ENCODE results near the gene RTKN. TPM values are rescaled to one million over a fixed set of nuclear protein-coding genes. Genes with fewer than 3 reads are reported as not detected.
A peak's percentile ranks its signal among the peaks of the same experiment; 100 is the strongest.

Gene RTKN
- total and polyA plus RNA-seq, 9 of the 15 experiments (the other 6 are each of a cell fraction or from before 2014, with no cell fraction given): 0.14 to 6.9 (median 3.6) TPM

DNA sequence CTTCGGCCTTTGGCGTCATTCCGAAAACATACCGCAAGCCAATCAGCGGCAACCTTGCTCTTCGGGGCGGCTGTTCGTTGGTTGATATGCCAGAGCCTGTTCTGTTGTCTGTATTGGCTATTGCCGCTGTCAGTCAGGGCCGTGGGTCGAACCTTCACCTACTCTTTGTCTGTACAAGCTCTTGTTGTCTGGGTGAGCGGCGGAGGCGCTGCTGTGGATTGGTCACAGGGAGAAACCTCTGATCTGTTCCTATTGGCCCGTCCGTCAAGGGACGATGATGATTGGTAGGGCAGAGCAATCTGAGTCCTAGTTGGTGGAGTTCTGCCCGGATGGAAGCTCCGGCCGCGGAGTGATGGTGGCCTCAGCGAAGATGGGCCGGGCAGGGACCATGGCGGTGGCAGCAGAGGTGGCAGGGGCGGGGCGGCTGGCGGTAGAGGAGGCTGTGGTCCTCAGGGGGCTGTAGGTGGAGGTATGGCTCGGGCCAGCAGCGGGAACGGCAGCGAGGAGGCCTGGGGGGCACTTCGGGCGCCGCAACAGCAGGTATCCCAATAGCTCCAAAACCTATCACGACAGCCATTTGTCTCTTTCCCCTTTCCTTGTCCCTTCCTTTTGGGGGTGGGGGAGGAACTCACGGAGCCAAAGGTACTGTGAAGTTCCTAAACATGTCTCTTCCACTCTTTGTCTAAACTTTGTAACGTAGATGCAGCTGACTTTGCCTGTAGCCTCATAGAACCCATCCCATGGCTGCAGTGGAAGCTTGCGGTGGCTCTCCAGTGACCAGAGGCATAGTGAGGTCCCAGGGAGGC, 16.6 kb upstream of the RTKN start, which contains the start of gene WBP1 (continued):
- TF ChIP-seq, protein P1, sequence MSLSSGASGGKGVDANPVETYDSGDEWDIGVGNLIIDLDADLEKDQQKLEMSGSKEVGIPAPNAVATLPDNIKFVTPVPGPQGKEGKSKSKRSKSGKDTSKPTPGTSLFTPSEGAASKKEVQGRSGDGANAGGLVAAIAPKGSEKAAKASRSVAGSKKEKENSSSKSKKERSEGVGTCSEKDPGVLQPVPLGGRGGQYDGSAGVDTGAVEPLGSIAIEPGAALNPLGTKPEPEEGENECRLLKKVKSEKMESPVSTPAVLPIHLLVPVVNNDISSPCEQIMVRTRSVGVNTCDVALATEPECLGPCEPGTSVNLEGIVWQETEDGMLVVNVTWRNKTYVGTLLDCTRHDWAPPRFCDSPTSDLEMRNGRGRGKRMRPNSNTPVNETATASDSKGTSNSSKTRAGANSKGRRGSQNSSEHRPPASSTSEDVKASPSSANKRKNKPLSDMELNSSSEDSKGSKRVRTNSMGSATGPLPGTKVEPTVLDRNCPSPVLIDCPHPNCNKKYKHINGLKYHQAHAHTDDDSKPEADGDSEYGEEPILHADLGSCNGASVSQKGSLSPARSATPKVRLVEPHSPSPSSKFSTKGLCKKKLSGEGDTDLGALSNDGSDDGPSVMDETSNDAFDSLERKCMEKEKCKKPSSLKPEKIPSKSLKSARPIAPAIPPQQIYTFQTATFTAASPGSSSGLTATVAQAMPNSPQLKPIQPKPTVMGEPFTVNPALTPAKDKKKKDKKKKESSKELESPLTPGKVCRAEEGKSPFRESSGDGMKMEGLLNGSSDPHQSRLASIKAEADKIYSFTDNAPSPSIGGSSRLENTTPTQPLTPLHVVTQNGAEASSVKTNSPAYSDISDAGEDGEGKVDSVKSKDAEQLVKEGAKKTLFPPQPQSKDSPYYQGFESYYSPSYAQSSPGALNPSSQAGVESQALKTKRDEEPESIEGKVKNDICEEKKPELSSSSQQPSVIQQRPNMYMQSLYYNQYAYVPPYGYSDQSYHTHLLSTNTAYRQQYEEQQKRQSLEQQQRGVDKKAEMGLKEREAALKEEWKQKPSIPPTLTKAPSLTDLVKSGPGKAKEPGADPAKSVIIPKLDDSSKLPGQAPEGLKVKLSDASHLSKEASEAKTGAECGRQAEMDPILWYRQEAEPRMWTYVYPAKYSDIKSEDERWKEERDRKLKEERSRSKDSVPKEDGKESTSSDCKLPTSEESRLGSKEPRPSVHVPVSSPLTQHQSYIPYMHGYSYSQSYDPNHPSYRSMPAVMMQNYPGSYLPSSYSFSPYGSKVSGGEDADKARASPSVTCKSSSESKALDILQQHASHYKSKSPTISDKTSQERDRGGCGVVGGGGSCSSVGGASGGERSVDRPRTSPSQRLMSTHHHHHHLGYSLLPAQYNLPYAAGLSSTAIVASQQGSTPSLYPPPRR (CRISPR knock-in tag; IDR thresholded peaks at IDR 0.05; ENCODE audit: borderline replicate concordance): no peak
- TF ChIP-seq FOS (IDR thresholded peaks at IDR 0.05; ENCODE audit: extremely low read depth, insufficient read length): peak; percentile 91
- no peak for TF ChIP-seq NR2C2 (CRISPR knock-in tag; IDR thresholded peaks at IDR 0.05)
- peak; percentile 58; the same call in 1 of the 2 replicates for TF ChIP-seq NR2C2 (tag; IDR thresholded peaks at IDR 0.05)
- TF ChIP-seq MYC (IDR thresholded peaks at IDR 0.05; ENCODE audit: low read depth, low read length): peak; percentile 38; the same call in 1 of the 2 replicates
- no peak for TF ChIP-seq MYC (CRISPR knock-in tag; IDR thresholded peaks at IDR 0.05; ENCODE audit: borderline replicate concordance, low read depth)
- TF ChIP-seq ATF1 (CRISPR knock-in tag; IDR thresholded peaks at IDR 0.05): no peak
- TF ChIP-seq ATF1 (tag; IDR thresholded peaks at IDR 0.05): peak; percentile 92
- TF ChIP-seq C11orf30 (IDR thresholded peaks at IDR 0.05; ENCODE audit: low read depth): peak; percentile 91
- TF ChIP-seq RBFOX2 (IDR thresholded peaks at IDR 0.05; ENCODE audit: low read depth, low read length): peak; percentile 63
- peak; percentile 86 for TF ChIP-seq SIN3B (IDR thresholded peaks at IDR 0.05; ENCODE audit: low read depth)
- TF ChIP-seq ZNF766 (CRISPR knock-in tag; conservative IDR thresholded peaks at IDR 0.05): peak; percentile 87
- no peak for TF ChIP-seq HMGN3 (IDR thresholded peaks at IDR 0.05; ENCODE audit: borderline replicate concordance, extremely low read depth, insufficient read length, low read depth, low read length)
- TF ChIP-seq SP1 (CRISPR knock-in tag; IDR thresholded peaks at IDR 0.05): no peak
- peak; percentile 58 for TF ChIP-seq MEIS2 (IDR thresholded peaks at IDR 0.05; ENCODE audit: partially characterized antibody)
- TF ChIP-seq, protein P2, sequence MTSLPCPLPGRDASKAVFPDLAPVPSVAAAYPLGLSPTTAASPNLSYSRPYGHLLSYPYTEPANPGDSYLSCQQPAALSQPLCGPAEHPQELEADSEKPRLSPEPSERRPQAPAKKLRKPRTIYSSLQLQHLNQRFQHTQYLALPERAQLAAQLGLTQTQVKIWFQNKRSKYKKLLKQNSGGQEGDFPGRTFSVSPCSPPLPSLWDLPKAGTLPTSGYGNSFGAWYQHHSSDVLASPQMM (CRISPR knock-in tag; IDR thresholded peaks at IDR 0.05): no peak
- no peak for TF ChIP-seq ZNF561 (CRISPR knock-in tag; conservative IDR thresholded peaks at IDR 0.05)
- peak; percentile 73 for TF ChIP-seq NEUROD1 (IDR thresholded peaks at IDR 0.05; ENCODE audit: borderline replicate concordance, low read depth, low read length, partially characterized antibody)
- TF ChIP-seq CTBP1 (IDR thresholded peaks at IDR 0.05; ENCODE audit: borderline replicate concordance): no peak; the same call in 1 of the 2 replicates
- 0 out of 2 replicates have a peak, but pooled peaks have one; percentile 16 for TF ChIP-seq SMAD4 (CRISPR knock-in tag; conservative IDR thresholded peaks at IDR 0.05)
- no peak for TF ChIP-seq ZFP30 (CRISPR knock-in tag; IDR thresholded peaks at IDR 0.05; ENCODE audit: borderline replicate concordance)
- TF ChIP-seq, protein P3, sequence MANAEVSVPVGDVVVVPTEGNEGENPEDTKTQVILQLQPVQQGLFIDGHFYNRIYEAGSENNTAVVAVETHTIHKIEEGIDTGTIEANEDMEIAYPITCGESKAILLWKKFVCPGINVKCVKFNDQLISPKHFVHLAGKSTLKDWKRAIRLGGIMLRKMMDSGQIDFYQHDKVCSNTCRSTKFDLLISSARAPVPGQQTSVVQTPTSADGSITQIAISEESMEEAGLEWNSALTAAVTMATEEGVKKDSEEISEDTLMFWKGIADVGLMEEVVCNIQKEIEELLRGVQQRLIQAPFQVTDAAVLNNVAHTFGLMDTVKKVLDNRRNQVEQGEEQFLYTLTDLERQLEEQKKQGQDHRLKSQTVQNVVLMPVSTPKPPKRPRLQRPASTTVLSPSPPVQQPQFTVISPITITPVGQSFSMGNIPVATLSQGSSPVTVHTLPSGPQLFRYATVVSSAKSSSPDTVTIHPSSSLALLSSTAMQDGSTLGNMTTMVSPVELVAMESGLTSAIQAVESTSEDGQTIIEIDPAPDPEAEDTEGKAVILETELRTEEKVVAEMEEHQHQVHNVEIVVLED (CRISPR knock-in tag; IDR thresholded peaks at IDR 0.05): no peak

Measured in K562 (cell line).